ENCODE results near the gene ARVCF. TPM values are rescaled to one million over a fixed set of nuclear protein-coding genes. Genes with fewer than 3 reads are reported as not detected.

ARVCF gene
- total and polyA plus RNA-seq, 7 donors, result 3.6 to 28.0 (median 8.7) TPM

GRCh38 chr22:20054034-20054427 lies 37.4 kb upstream of the ARVCF start:
- no peak for ATAC-seq
- Histone ChIP-seq H3K27me3 (ENCODE audit: insufficient read depth in 3 of 3, low read length in 2 of 3) (no peaks in the 10 kb centered on the region), H3K9me3 (no peaks in the 10 kb centered on the region), H3K4me3 (no peak overlapping the region), H3K27ac (no peak overlapping the region), H3K36me3 (ENCODE audit: insufficient read depth in 1 of 2, low read depth in 1 of 2) (peaks cover 0 to 78% of the 10 kb centered on the region in 2 donors), H3K4me1 (no peaks in the 10 kb centered on the region)
- no peak for TF ChIP-seq CTCF (IDR thresholded peaks at IDR 0.05)
- whole genome bisulfite sequencing, 3 donors, result 67 to 87% (median 81%) methylated on average over 12 of the region's 12 CpGs
- DNase-seq, result no peak
- intact Hi-C loops (cut with DNase I), result no loop called here

GRCh38 chr22:20053407-20054033 lies 36.9 kb upstream of the ARVCF start:
- ATAC-seq (no peak), DNase-seq (no peak)
- WGBS, 3 donors, result 76 to 87% (median 86%) methylated on average over 14 of the region's 14 CpGs
- no peaks in the 10 kb centered on the region for H3K4me1 ChIP-seq
- H3K36me3 ChIP-seq (ENCODE audit: insufficient read depth in 1 of 2, low read depth in 1 of 2), result peaks cover 0 to 78% of the 10 kb centered on the region in 2 donors
- no peak overlapping the region for H3K27ac ChIP-seq
- no peaks in the 10 kb centered on the region for H3K9me3 ChIP-seq
- H3K27me3 ChIP-seq (ENCODE audit: insufficient read depth in 3 of 3, low read length in 2 of 3), result no peaks in the 10 kb centered on the region
- no peak for TF ChIP-seq CTCF (IDR thresholded peaks at IDR 0.05)
- no peak overlapping the region for H3K4me3 ChIP-seq
- intact Hi-C loops (cut with DNase I), result no loop called here

GRCh38 chr22:20052309-20053259 lies 36.0 kb upstream of the ARVCF start:
- Histone ChIP-seq H3K27ac (no peak overlapping the region), H3K36me3 (ENCODE audit: insufficient read depth in 1 of 2, low read depth in 1 of 2) (peaks cover 0 to 76% of the 10 kb centered on the region in 2 donors), H3K4me3 (no peak overlapping the region), H3K27me3 (ENCODE audit: insufficient read depth in 3 of 3, low read length in 2 of 3) (no peaks in the 10 kb centered on the region), H3K4me1 (no peaks in the 10 kb centered on the region), H3K9me3 (no peaks in the 10 kb centered on the region)
- DNase-seq (no peak), ATAC-seq (peak in 2 of 4 donors; percentile 19 to 20)
- WGBS, 3 donors, result 92 to 94% (median 93%) methylated on average over 26 of the region's 26 CpGs
- intact Hi-C loops (cut with DNase I), result no loop called here
- TF ChIP-seq CTCF (IDR thresholded peaks at IDR 0.05), result no peak

- H3K36me3 ChIP-seq (ENCODE audit: insufficient read depth in 1 of 2, low read depth in 1 of 2), result peaks cover 0 to 76% of the 10 kb centered on the region in 2 donors
- DNase-seq (no peak), ATAC-seq (no peak)
- no peaks in the 10 kb centered on the region for H3K9me3 ChIP-seq
- no peak for TF ChIP-seq CTCF (IDR thresholded peaks at IDR 0.05)
- 95 to 96% (median 95%) methylated on average over 6 of the region's 6 CpGs for WGBS, 3 donors
- H3K4me3 ChIP-seq, result no peak overlapping the region
- H3K27me3 ChIP-seq (ENCODE audit: insufficient read depth in 3 of 3, low read length in 2 of 3), result no peaks in the 10 kb centered on the region
- H3K27ac ChIP-seq, result no peak overlapping the region
- intact Hi-C loops (cut with DNase I), result no loop called here
- H3K4me1 ChIP-seq, result no peaks in the 10 kb centered on the region
Observed at GRCh38 chr22:20051927-20052308, 35.3 kb upstream of the ARVCF start.

Data from psoas muscle (tissue), 8 donors.